HG03342 (cell line): ENCODE results near the gene ZNF37A.
"Not testable (repeated sequence)": the region's sequence is repeated elsewhere in the genome, so short reads cannot be mapped to it uniquely, and the experiment has no call there.

Experiments used
- ATAC-seq: cut with Tn5 transposase; IDR thresholded peaks from one replicate; pipeline ENCODE4 v1.9.1; 2021; ENCODE audit warnings: mild to moderate bottlenecking, moderate library complexity; ENCODE audit not compliant: unreplicated experiment

ZNF37A gene

GRCh38 chr10:38094158-38094926, at the start of gene ZNF37A:
Gene ZNF37A (plus strand): TSS chr10:38094337. CDS start chr10:38096618, 2,281 bp downstream.
- peak; percentile 98 for ATAC-seq

GRCh38 chr10:38045129-38045528, 49.0 kb upstream of the ZNF37A start:
- ATAC-seq, result no peak

- ATAC-seq, result peak; percentile 67
Measured at GRCh38 chr10:38047666-38048065, 46.5 kb upstream of the ZNF37A start.

- ATAC-seq, result no peak
Measured at GRCh38 chr10:38050212-38050611, 43.9 kb upstream of the ZNF37A start.

GRCh38 chr10:38054361-38054797, 39.8 kb upstream of the ZNF37A start:
- ATAC-seq, result no peak

GRCh38 chr10:38055274-38055894, 38.8 kb upstream of the ZNF37A start:
- ATAC-seq, result not testable (repeated sequence)

GRCh38 chr10:38069663-38070062, 24.5 kb upstream of the ZNF37A start:
- ATAC-seq, result not testable (repeated sequence)

- no peak for ATAC-seq
Measured at GRCh38 chr10:38070501-38070900, 23.6 kb upstream of the ZNF37A start.

- ATAC-seq, result no peak
Measured at GRCh38 chr10:38072552-38072951, 21.6 kb upstream of the ZNF37A start.

- ATAC-seq, result no peak
Measured at GRCh38 chr10:38076687-38077086, 17.4 kb upstream of the ZNF37A start.

- not testable (repeated sequence) for ATAC-seq
Measured at GRCh38 chr10:38093318-38093717, 819 bp upstream of the ZNF37A start.

- ATAC-seq, result peak; percentile 26
Measured at GRCh38 chr10:38093816-38094157, 350 bp upstream of the ZNF37A start.

- ATAC-seq, result no peak
Measured at GRCh38 chr10:38094927-38095574, 914 bp downstream of the ZNF37A start.

- no peak for ATAC-seq
Measured at GRCh38 chr10:38102880-38103279, 8.7 kb downstream of the ZNF37A start.

GRCh38 chr10:38103756-38104155, 9.6 kb downstream of the ZNF37A start:
- no peak for ATAC-seq

- ATAC-seq, result no peak
Measured at GRCh38 chr10:38112159-38112558, 18.0 kb downstream of the ZNF37A start.

- ATAC-seq, result no peak
Measured at GRCh38 chr10:38118072-38118807, 24.1 kb downstream of the ZNF37A start.

- no peak for ATAC-seq
Measured at GRCh38 chr10:38119038-38119437, 24.9 kb downstream of the ZNF37A start.

GRCh38 chr10:38127812-38128211, 33.7 kb downstream of the ZNF37A start:
- ATAC-seq, result no peak

- ATAC-seq, result no peak
Measured at GRCh38 chr10:38143587-38143986, 49.5 kb downstream of the ZNF37A start.
